Ovary (tissue), 9 donors: ENCODE measurements around the gene SHC3. TPM values are rescaled to one million over a fixed set of nuclear protein-coding genes. Genes with fewer than 3 reads are reported as not detected.

Source experiments
- DNase-seq, 5 donors: peaks; one replicate each; pipeline ENCODE4 v3.0.0-alpha.2; 2019 to 2020
- H3K27ac ChIP-seq, 2 donors: fragments of 200-600 bp; one replicate each; pipeline versions ENCODE4 v1.5.1 to v1.8.0; 2019 to 2022
- H3K27me3 ChIP-seq: fragments of 200-600 bp; one replicate; pipeline ENCODE4 v1.8.0; 2022
- H3K36me3 ChIP-seq: fragments of 200-600 bp; sonication (generic); one replicate; pipeline ENCODE4 v1.5.1; 2019
- H3K4me1 ChIP-seq: one replicate; pipeline ENCODE4 v1.8.1; 2013; ENCODE audit warnings: mild to moderate bottlenecking, moderate library complexity; ENCODE audit not compliant: insufficient read depth
- H3K4me3 ChIP-seq: fragments of 200-600 bp; sonication (generic); one replicate; pipeline ENCODE4 v1.5.1; 2017
- H3K9me3 ChIP-seq, 2 donors: fragments of 200-600 bp in 1 of 2; sonication (generic) in 1 of 2; one replicate each; pipeline versions ENCODE4 v1.5.1 to v1.8.1; 2013 to 2019; ENCODE audit warnings: mild to moderate bottlenecking in 1 of 2, moderate library complexity in 1 of 2
- EP300 ChIP-seq: sonication (generic); formaldehyde crosslinking; IDR thresholded peaks from one replicate; pipeline ENCODE4 v1.6.1; 2017; ENCODE audit warnings: antibody characterized with exemption
- POLR2A ChIP-seq: fragments of 450-650 bp; IDR thresholded peaks from one replicate; pipeline ENCODE4 v1.6.1; 2017; ENCODE audit warnings: antibody characterized with exemption, mild to moderate bottlenecking, moderate library complexity
- WGBS, 3 donors: extraction: QIAGEN DNeasy Blood & Tissue Kit in 1 of 3; methylation state at CpG; one replicate each; pipeline versions ENCODE4 v1.1.5 to v1.1.7; 2013 to 2017; 5-methylcytosine and 5-hydroxymethylcytosine counted together
- intact Hi-C, 4 donors: fragments of 100-400 bp; cut with DNase I; formaldehyde crosslinking; loops; one replicate each; pipeline versions ENCODE4 v1.11.0 to v1.15.1; 2022 to 2023
- polyA plus RNA-seq, 2 donors: library from polyadenylated mRNA; stranded (reverse); fragments of 200-250 nt in 1 of 2; fragments of 350-450 nt in 1 of 2; fragmentation: Illumina TruSeq in 1 of 2; extraction: RNeasy Lipid Tissue Mini Kit (QIAGEN cat#74804) in 1 of 2; gene quantifications; one replicate each; pipeline ENCODE4 v1.2.3, GENCODE V29; 2013 to 2014
- total RNA-seq, 7 donors: library from RNA; depleted of rRNA in 2 of 7; stranded (reverse); fragments of >200 nt in 2 of 7; fragmentation: NEBNext Ultra II Directional in 3 of 7; extraction: Animal tissue kit (Norgen Biotek cat#: 25700) in 3 of 7; gene quantifications; one replicate each; pipeline versions ENCODE4 v1.1.0 to v1.2.4, GENCODE V29; 2016 to 2023
- TF ChIP-seq, protein P1 (sequence below), 3 donors: fragments of 450-650 bp in 2 of 3; fragments of 200-600 bp in 1 of 3; IDR thresholded peaks; one replicate each; pipeline versions ENCODE4 v1.5.1 to v1.8.0; 2016 to 2022; ENCODE audit warnings: antibody characterized with exemption in 3 of 3, mild to moderate bottlenecking in 1 of 3
- donor health status: DM: no; HTN: no; CAD: no; lungs with moderate emphysema.
- donor health status: DM: no; HTN: no; CAD: no.
- donor health status: Bipolar disorder and iron deficiency.
- donor health status: DM: yes; HTN: yes; CAD: no.
- donor health status: DM: no; HTN: no; CAD: no.
- donor health status: DM: yes; HTN: yes; CAD: no.

SHC3 gene
- total and polyA plus RNA-seq, 9 donors, result 0.05 to 1.0 (median 0.46) TPM

DNA sequence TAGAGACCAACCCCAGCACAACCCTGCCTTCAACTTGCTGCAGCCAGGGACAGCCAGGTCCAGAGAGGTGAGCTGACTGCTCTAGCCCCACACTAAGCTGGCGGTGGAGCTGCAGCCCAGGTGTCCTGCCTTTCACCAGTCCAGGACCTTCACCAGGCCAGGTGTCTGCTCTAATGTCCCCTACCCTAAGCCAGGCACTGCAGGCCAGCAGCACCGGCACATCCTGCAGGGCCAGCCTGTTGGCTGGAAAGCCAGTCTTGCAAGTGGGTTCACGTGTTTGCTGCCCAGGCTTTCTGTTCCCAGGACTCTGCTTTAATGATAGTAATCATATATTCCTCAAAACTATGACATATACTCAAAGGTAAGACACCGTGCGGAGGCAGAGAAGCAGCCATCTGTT lies 5.5 kb downstream of the SHC3 start:
- no peak for TF ChIP-seq EP300
- TF ChIP-seq, protein P1, sequence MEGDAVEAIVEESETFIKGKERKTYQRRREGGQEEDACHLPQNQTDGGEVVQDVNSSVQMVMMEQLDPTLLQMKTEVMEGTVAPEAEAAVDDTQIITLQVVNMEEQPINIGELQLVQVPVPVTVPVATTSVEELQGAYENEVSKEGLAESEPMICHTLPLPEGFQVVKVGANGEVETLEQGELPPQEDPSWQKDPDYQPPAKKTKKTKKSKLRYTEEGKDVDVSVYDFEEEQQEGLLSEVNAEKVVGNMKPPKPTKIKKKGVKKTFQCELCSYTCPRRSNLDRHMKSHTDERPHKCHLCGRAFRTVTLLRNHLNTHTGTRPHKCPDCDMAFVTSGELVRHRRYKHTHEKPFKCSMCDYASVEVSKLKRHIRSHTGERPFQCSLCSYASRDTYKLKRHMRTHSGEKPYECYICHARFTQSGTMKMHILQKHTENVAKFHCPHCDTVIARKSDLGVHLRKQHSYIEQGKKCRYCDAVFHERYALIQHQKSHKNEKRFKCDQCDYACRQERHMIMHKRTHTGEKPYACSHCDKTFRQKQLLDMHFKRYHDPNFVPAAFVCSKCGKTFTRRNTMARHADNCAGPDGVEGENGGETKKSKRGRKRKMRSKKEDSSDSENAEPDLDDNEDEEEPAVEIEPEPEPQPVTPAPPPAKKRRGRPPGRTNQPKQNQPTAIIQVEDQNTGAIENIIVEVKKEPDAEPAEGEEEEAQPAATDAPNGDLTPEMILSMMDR (IDR thresholded peaks at IDR 0.05), result no peak
- TF ChIP-seq POLR2A, result no peak
- Histone ChIP-seq H3K4me3 (no peak overlapping the region), H3K27me3 (no peaks in the 10 kb centered on the region), H3K36me3 (no peaks in the 10 kb centered on the region), H3K4me1 (no peaks in the 10 kb centered on the region), H3K9me3 (no peaks in the 10 kb centered on the region), H3K27ac (no peak overlapping the region)
- intact Hi-C loops, result no loop called here
- no peak for DNase-seq
- 89 to 92% (median 91%) methylated on average over 5 of the region's 5 CpGs for WGBS, 3 donors

DNA sequence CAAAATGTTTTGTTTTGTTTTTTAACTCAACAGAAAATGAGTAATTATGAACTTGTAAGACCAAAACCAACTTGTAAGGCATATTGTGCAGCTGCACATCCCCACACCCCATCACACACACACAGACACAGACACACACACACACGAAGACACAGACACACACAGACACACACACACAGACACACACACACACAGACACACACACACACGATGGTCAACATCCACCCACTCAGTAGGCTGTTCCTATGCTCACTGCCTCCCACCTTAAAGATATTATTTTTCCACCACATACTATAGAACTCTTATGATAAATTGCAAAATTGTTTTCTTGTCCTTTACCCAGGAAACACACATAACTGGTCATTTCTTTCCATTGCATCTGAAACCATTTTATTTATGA lies 6.2 kb downstream of the SHC3 start:
- no peak for DNase-seq
- H3K27me3 ChIP-seq, result no peaks in the 10 kb centered on the region
- intact Hi-C loops, result no loop called here
- no peaks in the 10 kb centered on the region for H3K9me3 ChIP-seq
- no peaks in the 10 kb centered on the region for H3K36me3 ChIP-seq
- 27 to 47% (median 39%) methylated on average over 2 of the region's 2 CpGs for WGBS, 3 donors
- no peak for TF ChIP-seq EP300
- no peak for TF ChIP-seq POLR2A
- TF ChIP-seq, protein P1 (IDR thresholded peaks at IDR 0.05), result no peak
- no peak overlapping the region for H3K4me3 ChIP-seq
- no peaks in the 10 kb centered on the region for H3K4me1 ChIP-seq
- no peak overlapping the region for H3K27ac ChIP-seq

DNA sequence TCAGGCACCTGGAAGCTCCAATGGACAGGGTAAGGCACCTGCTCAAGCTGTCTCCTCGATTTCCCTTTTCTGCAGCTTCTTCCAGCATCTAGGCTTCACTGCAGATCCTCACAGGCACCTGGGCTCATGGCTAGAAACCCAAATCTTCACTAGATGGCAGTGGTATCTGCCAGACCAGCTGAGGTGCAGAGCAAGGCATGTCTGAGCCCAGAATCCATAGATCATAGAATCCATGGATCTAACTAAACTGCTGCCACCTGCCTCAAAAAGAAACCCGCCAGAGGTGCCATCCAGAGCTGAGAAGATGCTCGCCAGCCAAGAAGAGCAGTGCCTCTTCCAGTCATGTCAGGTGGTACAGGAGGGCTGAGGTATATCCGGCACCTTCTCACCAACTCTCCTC lies 6.9 kb downstream of the SHC3 start:
- no peaks in the 10 kb centered on the region for H3K4me1 ChIP-seq
- no peak overlapping the region for H3K27ac ChIP-seq
- no peaks in the 10 kb centered on the region for H3K27me3 ChIP-seq
- TF ChIP-seq, protein P1 (IDR thresholded peaks at IDR 0.05), result no peak
- TF ChIP-seq EP300, result no peak
- TF ChIP-seq POLR2A, result no peak
- no peaks in the 10 kb centered on the region for H3K9me3 ChIP-seq
- H3K36me3 ChIP-seq, result no peaks in the 10 kb centered on the region
- WGBS, 3 donors, result 74 to 85% (median 79%) methylated on average over 4 of the region's 4 CpGs
- intact Hi-C loops, result no loop called here
- no peak for DNase-seq
- H3K4me3 ChIP-seq, result no peak overlapping the region

DNA sequence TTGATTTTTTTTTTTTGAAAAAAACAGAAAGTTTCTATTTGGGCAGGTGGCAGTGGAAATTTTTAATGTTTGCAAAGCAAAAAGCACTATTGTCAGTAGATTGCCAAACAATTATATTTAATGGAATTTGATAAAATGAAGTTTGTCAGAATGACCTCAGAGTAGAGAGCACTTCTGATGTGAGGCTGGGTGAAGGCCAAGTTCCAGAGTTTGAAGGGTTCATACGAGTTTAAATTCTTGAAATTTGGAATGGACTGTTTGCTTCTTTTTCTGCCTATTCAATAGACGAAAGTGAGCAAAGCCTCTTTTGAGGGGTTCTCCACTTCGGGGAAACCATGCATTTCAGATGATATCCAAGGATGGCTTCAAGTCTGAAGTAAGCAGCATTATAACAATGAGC lies 7.4 kb downstream of the SHC3 start:
- no peaks in the 10 kb centered on the region for H3K27me3 ChIP-seq
- WGBS, 3 donors, result 29 to 38% (median 31%) methylated on average over 3 of the region's 3 CpGs
- no peak for TF ChIP-seq EP300
- TF ChIP-seq POLR2A, result no peak
- TF ChIP-seq, protein P1 (IDR thresholded peaks at IDR 0.05), result no peak
- no peak overlapping the region for H3K4me3 ChIP-seq
- no peak for DNase-seq
- H3K4me1 ChIP-seq, result no peaks in the 10 kb centered on the region
- H3K27ac ChIP-seq, result no peak overlapping the region
- intact Hi-C loops, result no loop called here
- no peaks in the 10 kb centered on the region for H3K9me3 ChIP-seq
- no peaks in the 10 kb centered on the region for H3K36me3 ChIP-seq
